D341Med (cell line): ENCODE measurements around the gene RABIF.
"Not testable (repeated sequence)": the region's sequence is repeated elsewhere in the genome, so short reads cannot be mapped to it uniquely, and the experiment has no call there.

Source experiments
- DNase-seq: peaks from one replicate; pipeline ENCODE4 v3.0.0; 2012; ENCODE audit warnings: low spot score

RABIF gene

GRCh38 chr1:202888531-202889360, at the start of gene RABIF:
RABIF (minus strand) TSS chr1:202889149; CDS start chr1:202889098, 51 bp downstream.
- DNase-seq: peak; percentile 99

DNA sequence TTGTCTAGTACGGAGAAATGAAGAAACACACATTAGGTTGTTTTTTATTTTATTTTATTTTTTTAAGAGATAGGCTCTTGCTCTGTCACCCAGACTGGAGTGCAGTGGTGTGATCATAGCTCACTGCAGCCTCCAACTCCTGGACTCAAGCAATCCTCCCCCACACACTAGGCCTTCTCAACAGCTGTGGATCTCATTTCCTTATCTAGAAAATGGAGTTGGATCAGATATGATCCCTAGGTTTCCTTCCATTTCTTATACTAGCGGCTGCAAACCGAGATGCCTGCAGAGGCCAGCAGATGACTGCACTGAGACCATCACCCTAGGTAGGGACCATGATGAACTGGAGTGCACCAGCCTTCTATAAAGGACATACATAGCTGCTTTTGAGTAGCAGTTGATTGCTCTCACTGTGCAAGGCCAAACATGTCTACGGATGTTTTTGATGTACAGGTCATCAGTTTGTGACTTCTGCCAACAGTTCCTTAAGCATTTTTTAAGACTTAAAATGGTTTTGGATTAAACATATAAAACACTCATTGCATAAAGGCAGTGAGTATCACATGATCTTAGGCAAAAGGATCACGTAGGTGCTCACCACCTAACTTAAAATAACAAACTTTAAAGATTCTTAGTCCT, 49.5 kb upstream of the RABIF start:
- DNase-seq: no peak

DNA sequence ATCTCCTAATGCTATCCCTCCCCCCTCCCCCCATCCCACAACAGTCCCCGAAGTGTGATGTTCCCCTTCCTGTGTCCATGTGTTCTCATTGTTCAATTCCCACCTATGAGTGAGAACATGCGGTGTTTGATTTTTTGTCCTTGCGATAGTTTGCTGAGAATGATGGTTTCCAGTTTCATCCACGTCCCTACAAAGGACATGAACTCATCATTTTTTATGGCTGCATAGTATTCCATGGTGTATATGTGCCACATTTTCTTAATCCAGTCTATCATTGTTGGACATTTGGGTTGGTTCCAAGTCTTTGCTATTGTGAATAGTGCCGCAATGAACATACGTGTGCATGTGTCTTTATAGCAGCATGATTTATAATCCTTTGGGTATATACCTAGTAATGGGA, 47.5 kb upstream of the RABIF start:
- DNase-seq: not testable (repeated sequence)

- no peak for DNase-seq
Observed at GRCh38 chr1:202935844-202936243, 46.9 kb upstream of the RABIF start.

GRCh38 chr1:202934755-202935154, 45.8 kb upstream of the RABIF start:
- no peak for DNase-seq

DNA sequence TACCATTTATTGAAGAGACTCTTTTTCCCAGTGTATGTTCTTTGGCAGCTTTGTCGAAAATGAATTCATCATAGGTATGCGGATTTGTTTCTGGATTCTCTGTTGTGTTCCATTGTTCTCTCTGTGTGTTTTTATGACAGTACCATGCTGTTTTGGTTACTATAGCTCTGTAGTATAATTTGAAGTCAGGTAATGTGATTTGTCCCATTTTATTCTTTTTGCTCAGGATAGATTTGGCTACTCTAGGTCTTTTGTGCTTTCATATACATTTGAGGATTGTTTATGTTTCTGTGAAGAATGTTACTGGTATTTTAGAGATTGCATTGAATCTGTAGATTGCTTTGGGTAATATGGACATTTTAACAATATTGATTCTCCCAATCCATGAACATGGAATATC, 43.5 kb upstream of the RABIF start:
- no peak for DNase-seq

DNA sequence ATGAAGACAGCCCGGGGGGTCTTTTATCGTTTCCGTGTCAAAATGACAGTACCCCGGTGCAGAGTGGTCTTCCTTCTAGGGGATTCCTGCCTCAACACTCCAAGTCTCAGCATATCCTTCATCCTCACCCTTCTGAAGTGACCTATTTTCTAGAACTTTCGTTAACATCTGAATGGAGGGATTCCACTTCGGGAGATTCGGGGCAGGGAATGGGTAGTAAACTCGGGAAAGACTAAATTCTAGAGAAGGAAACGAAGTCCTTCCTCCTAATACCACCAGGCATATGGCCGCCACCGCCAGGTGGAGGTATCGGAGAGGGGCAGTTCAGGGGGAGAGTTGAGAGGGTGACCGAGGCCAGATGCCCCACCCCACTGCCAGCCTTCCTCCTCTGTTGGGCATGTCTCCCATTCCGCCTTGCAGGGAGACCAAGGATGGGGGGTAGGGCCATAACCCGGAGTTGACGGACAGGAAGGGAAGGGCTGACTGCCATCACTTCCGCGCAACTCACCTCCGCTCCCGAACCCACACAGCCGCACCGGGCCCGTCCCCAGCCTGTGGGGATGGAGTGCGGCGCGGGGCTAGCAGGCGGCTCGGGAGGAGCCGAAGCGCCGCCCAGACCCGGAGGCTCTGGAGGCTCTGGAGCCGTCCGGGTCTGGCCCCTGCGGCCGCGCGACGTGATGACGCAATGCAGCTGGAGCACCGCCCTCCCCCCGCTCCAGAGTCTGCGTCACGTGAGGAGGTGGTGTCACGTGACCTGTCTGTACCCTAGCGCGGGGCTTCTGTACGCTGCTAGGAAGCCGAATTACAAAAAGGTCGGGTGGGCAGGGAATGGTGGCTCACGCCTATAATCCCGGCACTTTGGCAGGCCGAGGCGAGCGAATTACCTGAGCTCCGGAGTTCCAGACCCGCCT, 37.9 kb upstream of the RABIF start, which contains the start of gene KLHL12:
TSS of gene KLHL12 (minus strand) at position 654 of the 911 bp plus-strand sequence. CDS start 2,072 bp downstream, outside the sequence.
- DNase-seq: peak; percentile 99

DNA sequence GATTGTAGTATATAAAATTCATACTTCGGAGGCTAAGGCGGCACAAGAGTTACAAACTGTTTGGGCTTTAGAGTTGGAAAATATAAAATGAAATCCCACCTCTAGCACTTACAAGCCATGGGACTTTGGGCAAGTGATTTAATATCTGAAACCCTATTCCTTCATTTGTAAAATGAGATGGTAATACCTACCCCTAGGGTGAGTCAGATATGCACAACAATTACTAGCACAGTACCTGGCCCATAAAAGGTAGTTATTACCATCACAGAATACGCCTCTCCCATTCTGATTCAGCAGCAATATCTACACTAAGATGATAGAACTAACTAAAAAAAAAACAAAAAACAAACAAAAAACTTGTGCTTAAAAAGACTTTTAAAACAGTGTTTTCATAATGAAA, 34.6 kb upstream of the RABIF start:
- no peak for DNase-seq

GRCh38 chr1:202919615-202920014, 30.7 kb upstream of the RABIF start:
- DNase-seq: no peak

DNA sequence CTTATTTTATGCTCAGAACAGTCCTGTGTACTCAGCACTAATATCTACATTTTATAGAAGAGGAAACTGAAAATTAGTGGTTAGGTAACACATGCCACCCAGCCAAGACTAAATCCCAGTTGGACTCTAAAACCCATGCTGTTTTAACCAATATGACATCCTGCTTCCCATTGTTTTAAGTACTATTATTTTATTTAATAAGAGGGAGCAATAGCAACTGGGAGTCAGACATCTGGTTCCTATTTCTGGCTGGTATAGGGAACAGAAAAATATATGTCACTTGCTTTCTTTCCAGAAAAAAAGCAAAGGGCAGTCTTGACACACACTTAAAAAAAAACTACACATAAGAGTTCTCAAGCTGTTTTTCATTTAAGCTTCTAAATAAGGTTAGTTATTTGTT, 26.2 kb upstream of the RABIF start:
- no peak for DNase-seq

- not testable (repeated sequence) for DNase-seq
Observed at GRCh38 chr1:202912476-202912875, 23.5 kb upstream of the RABIF start.

- no peak for DNase-seq
Observed at GRCh38 chr1:202909494-202909893, 20.5 kb upstream of the RABIF start.

DNA sequence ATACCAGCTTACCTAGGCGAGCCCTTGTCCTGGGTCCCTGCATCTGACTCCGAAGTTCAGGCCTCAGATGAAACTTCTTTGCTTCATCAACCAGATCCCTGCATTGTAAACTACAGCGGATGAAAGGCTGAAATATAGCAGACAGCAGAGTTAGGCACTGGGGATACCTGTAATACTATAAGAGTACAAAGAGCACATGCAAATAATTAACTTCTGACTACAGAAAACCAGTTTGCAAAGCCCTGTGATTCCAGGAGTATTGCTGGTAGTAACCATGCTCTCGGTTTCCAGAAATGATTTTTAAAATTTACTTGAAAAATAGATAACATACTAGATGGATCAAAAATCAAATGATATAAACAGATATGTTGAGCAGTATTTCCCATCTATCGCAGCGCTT, 20.0 kb upstream of the RABIF start:
- DNase-seq: no peak

DNA sequence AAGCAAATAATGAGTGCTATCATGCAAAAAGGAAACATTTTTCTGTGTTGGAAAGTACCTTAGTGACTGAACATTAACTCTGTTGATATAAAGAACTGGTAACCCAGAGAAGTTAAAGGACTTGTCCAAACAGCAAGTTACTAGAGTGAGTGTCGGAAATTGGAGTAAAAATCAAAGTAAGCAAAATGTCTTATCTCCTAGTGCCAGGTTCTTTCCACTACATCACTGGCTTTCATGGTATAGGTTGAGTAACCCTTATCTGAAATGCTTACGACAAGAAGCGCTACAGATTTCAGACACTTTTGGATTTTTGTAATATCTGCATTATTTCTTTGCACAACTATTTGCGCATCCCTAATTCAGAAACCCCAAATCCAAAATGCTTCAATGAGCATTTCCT, 16.4 kb upstream of the RABIF start:
- no peak for DNase-seq

- not testable (repeated sequence) for DNase-seq
Observed at GRCh38 chr1:202903808-202904207, 14.9 kb upstream of the RABIF start.

DNA sequence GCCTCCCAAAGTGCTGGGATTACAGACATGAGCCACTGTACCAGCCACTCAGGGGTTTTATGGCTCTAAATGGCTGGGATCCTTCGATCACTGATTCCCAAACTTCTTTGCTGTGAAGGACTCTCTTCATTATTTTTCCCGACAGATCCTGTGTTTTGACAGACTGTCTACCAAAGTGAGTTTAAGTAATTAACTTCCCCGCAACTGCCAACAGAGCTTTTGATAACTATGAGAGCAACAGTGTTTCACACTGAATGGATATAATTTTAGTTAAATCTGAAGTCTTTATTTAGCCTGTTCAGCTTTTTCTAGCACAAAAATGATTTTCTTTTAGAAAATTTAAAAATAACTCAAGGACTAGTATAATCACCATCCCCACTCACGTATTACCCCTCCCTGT, 12.6 kb upstream of the RABIF start:
- DNase-seq: no peak

DNA sequence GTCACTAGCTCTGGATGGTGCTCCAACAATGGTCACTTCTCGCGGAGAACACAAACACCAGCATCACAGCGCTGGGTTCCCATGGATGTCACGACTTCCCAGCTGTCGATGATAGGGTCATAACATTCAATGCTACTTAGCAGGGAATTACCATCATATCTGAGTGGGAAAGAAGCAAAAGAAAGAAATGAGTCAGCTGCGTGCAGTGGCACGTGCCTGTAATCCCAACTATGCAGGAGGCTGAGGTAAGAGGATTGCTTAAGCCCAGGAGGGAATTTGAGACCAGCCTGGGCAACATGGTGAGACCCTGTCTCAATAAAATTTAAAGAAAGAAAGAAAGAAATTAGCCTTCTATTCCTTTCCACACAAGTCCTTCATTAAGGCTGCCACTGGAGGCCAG, 3.6 kb upstream of the RABIF start:
- DNase-seq: no peak

DNA sequence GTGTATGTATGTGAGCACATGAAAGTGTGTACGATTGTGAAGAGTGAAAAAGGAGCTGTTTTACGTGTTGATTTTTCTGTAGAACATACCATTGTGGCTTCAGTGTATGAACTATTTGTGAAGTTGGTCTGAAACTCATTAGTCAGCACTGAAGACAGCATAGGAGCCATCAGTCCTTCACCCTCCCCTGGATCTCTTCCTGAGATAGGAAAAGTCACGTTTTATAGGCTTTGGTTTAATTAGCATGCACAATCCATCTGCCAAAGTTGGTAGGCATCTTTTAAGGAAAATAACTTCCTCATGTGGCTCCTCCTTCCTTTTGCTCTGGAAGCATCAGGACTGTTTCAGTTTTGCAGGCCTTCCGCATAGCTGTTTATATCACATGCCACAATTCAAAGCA, 1.4 kb upstream of the RABIF start:
- DNase-seq: no peak

GRCh38 chr1:202888221-202888530, 773 bp downstream of the RABIF start:
- DNase-seq: no peak

DNA sequence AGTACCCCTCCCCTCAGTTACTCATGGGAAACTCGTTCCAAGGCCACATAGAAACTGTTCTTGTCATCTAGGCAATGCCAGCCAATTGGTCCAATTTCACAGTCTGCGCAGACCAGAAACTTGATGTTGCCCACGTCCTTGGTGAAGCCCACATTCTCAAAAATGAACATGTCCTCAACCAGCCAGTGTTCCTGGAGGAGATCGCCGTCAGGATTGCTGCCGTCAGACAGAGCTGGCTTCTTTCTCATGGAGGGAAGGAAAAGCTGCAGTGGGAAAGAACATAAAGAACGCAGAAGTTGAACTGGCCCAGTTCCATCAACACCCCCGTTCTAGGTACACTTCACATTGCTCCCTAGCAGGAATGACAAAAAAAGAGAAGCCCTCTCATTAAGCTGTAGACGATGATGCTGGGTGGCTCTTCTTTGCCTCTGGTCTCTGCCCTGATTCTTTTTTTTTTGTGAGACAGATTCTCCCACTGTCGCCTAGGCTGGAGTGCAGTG, 7.9 kb downstream of the RABIF start:
- DNase-seq: no peak

DNA sequence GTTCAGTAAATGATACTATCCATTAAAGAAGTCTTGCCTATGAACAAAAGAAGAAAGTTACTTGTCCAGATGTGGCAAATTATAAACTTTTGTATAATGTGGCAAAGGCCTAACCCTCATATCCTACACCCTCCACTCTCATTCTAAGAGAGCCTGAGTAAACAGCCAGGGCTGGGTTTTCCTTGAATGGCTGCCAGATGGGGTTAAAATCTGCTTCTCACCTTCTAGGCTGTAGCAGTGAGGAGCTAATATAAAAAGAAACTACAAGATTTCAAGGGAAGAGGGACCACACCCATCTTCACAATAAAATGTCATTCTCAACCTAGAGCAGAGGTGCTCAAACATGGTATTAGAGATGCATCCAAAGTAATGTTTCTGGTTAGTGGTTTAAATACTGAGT, 8.9 kb downstream of the RABIF start:
- DNase-seq: no peak

DNA sequence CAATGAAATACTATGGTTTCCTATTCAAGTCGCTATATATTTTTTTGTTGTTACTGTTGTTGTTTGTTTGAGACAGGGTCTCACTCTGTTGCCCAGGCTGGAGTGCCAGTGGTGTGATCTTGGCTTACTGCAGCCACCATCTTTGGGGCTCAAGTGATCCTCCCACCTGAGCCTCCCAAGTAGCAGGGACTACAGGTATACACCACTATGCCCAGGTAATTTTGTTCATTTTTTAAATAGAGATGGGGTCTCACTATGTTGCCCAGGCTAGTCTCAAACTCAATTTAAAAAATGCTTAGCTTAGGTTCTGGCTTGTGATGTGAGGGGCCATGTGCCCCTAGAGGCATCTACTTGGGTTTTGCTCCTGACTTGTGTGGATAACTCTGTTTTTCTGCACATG, 9.8 kb downstream of the RABIF start:
- no peak for DNase-seq
